Activated CD8-positive, alpha-beta memory T cell treated with anti-CD3 and anti-CD28 coated beads for 4 hours (primary cell): ENCODE data around the gene DHRS11.

Experiments
- DNase-seq, 2 donors: peaks; one replicate each; pipeline ENCODE4 v3.0.0-alpha.2; 2020; ENCODE audit warnings: low read depth in 2 of 2

The DHRS11 gene

GRCh38 chr17:36650096-36650775 is 58.6 kb downstream of the DHRS11 start:
- no peak for DNase-seq
